Islet of Langerhans (tissue), 1 donor: ENCODE results near the gene PEPD.

Source experiments
- FAIRE-seq: peaks from one replicate; lab custom pipeline; 2011; peaks lifted over from hg19 to GRCh38; lab: Jason Lieb, UNC

The PEPD gene

DNA sequence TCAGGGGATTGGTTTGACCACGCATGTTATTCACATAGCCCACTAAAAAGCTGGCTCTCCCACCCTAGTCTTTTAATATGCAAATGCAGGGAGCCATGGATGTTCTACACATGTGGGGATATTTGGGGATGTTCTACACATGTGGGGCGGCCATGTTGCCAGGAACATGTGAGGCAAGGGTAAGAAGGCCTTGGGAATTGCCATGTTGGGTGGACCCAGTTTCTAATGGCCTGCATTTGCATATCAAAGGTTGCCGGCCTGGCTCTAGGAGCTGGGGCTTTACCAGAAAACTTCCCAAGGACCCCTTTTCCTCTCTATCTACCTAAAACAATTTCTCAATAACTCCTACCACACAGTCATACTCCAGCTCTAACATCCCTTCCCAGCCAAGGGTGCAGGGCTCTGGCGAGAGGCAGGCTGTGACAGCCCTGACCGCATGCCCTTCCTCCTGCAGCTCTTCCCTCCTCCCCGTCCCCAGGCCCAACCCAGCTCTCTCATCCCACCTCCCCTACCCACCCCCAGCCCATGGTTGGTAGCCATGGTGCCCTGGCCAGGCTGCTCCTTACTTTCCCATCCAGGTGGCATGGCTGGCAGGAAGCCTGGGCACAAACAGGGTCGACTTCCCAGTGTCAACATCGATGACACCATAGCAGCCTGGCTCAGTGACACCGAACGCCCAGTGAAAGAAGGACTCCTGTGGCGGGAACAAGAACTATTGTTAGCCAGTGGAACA, 11.0 kb downstream of the PEPD start:
- no peak for FAIRE-seq

DNA sequence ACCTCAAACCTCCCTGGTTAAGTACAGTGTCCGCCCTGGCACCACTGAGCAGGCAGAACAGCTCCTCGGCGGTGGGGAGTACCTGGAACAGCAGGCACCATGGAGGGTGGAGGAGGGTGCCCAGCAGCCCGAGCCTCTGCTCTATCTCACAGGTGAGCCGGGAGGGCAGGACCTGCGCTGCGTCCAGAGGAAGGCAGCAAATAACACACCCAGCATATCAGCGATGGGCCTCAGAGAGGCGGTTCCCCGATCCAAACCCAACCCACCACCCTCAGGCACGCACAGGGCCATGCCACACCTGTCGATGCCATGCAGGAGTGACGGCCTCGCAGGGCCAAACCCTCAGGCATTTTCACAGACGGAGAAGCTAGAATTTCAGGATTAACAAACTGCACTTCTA, 11.8 kb downstream of the PEPD start:
- no peak for FAIRE-seq

DNA sequence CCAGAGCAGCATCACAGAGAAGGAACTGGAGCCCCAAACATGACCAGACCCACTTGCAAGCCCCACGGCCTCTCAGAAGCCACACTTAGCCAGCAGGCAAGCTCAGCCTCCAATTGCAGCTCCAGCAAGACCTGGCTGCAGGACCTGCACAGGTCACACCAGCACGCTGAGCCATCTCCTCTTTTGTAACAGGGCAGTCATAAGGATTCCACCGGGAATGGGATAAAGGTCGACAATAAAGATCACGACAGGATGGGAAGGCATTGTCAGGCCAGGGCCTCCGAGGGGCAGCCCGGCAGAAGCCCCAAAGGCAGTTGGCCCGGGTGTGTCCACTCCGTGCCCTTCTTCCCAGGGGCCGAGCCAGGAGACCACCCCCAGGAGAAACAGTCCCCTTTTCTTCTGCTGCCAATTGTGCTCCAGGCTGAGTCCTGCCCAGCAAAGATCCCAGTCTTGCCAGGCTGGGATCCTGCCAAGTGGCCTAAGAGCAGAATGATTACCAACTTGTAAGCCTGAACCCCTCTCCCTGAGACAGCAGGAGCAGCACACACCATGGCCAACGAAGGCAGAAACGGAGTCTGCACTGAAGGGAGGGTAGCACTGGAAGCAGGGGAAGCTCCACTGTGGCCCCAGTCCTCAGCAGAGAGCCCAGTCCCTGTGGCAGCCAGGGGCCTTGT, 12.5 kb downstream of the PEPD start:
- no peak for FAIRE-seq

GRCh38 chr19:33508431-33508830, 13.2 kb downstream of the PEPD start:
- no peak for FAIRE-seq

GRCh38 chr19:33508009-33508408, 13.6 kb downstream of the PEPD start:
- FAIRE-seq = no peak

DNA sequence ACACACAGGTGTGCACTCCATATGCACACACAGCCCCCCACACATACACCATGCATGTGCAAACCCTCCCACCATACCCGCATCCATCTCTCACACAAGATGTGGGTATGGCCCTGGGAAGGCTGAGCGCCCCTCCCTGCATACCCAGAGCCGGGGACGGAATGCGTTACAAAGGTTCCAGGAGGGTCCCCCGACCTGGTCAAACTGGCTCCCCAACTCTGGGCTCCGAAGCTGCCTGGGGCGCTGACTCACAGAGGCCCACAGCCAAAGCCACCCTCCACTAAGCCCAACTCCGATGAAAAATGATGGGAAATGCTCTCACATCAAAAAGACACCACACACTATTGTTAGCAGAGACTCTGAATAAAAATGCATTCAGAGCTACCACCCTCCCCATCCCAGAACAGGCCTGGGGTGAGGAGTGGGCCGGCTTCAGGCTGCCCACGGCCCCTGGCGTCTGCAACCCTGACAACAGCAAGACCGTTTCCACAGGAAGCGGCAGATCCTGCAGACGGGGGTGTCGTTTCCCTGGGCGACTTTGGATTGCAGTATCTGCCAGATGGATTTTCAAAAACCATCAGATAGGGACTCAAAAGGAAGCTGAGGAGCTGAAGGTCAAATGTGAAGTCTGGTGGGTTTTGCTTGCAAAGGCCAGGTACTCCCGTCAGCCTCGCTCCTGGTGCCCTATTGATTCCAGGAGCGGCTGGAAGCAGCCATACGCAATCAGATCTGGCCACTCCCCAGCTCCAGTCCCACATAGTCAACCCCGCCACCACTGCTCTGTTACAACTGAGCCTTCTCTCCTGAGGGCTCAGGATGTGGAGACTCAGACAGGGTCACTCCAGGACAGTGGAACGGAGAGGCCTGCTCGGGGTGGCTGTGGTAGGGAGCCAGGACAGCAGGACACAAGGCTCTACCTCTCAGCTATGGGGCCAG, 14.3 kb downstream of the PEPD start:
- no peak for FAIRE-seq

DNA sequence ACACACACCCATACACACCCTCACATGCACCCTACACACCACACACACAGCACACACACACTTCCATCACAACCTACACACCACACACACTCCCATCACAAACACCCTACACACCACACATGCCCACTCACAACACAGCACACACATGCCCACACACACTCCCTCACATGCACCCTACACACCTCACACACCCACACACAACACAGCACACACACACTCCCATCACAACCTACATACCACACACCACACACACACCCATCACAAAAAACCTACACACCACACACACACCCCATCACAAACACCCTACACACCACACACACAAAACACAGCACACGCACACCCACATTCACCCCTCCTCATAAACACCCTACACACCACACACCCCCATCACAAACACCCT, 15.1 kb downstream of the PEPD start:
- no peak for FAIRE-seq

DNA sequence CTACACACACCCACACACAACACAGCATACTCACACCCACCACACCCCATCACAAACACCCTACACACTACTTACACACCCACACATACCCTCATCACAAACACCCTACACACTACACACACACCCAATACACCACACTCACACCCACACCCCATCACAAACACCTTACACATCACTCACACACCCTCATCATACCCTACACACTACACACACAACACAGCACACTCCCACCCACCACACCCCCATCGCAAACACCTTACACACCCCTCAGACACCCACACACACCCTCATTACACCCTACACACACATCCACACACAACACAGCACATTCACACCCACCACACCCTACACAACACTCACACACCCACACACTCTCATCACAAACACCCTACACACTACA, 15.8 kb downstream of the PEPD start:
- FAIRE-seq = no peak

DNA sequence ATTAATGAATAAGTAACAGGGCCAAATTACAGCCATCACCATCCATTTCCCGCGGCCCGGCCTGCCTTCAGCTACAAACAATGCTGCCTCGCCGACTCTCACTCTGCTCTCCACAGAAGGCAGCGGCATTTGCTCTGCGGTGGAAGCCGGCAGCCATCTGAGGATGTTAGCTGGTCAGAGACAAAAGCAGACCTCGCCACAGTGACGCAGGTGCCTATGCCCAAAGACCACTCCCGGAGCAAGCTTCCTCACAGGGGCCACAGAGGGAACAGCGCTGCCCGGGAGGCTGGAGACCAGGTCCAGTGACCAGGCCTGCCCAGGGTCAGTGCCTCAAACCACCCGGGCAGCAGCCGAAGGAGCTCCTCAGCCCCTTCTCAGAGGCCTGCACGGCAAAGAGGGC, 16.4 kb downstream of the PEPD start:
- FAIRE-seq = no peak

- no peak for FAIRE-seq
Measured at GRCh38 chr19:33504058-33504444, 17.5 kb downstream of the PEPD start.

DNA sequence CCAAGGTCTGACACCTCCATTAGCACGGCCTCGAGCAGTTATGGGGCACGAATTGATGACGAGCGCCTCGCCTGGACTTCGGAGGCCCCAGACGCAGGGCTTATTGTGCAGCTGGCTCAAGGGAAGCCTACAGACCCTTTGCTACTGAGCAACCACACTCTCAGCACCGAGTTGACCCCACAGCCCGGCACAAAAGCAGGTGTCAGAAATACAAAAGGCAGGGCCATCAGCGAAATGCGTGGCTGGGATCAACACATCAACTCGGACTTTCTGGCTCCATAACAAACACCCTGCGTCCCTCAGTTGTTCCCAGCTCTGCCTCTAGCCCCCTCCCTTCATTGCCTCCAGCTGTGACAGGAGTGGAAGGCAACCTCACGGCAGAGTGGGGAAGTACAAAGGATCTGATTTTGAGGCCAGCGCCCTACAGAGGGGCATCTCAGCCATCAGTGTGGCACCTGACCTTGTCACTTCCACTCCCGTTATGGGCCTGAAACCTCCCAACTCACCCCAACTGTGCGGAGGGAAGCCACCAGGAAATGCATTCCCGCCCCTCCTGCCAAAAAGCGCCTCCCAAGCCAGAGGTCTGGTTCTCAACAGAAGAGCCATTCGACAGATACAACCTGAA, 18.0 kb downstream of the PEPD start:
- FAIRE-seq = no peak

DNA sequence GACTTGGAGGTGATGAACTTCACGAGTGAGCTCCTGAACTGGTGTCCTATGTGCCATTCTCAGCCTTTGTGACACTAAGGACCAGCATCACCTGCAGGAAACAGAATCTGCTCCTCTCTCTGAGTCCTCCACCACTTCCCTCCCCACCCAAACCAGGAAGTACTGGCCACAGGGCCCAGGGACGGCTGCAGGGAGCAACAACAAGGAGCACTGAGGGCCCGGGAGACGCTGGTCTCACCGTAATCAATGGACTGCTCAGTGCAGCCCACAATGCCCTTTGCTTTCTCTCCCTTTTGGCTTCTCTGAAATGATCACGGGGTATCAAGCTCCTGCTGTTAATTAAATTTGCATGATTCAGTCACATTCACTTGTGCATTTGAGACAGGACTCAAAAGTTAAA, 18.6 kb downstream of the PEPD start:
- no peak for FAIRE-seq

- no peak for FAIRE-seq
Measured at GRCh38 chr19:33502521-33502920, 19.1 kb downstream of the PEPD start.

- no peak for FAIRE-seq
Measured at GRCh38 chr19:33501693-33502356, 19.8 kb downstream of the PEPD start.

- no peak for FAIRE-seq
Measured at GRCh38 chr19:33500991-33501390, 20.6 kb downstream of the PEPD start.

DNA sequence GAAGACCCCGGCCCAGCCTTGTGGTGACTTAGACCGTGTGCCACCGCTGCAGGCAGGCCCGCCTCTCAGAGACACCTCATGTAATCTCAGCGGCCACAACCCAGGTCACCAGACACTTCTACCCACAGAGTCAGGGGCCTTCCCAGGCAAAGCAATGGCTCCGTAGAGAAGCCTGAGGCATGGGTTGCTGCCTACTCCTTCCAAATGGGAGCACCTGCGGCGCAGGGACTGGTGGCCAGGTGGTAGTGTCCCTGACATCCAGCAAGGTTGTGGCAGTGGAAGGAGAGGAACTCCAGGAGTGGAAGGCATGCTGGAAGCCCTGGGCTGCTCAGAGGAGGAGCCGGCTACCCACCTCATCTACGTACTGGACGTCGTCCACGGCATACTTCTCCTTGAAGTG, 21.0 kb downstream of the PEPD start:
- no peak for FAIRE-seq

GRCh38 chr19:33499671-33500506, 21.7 kb downstream of the PEPD start:
- no peak for FAIRE-seq

DNA sequence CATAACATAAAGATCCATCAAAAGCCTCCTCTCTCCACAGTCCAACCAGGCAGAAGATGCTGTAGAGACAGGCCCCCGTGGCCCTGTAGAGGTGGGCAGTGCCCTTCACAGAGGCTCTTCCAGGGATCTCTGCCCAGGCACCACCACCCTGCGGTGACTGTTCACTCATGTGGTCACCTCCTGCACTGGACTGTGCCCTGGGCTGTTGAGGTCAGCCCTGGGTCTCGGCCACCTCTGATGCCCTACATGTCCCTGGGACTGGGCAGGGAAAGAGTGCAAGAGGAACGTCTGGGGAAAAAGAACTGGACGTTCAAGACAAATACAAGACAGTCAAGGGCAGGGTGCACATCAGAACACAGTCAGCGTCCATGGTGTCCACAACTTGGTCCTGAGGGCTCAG, 22.3 kb downstream of the PEPD start:
- FAIRE-seq = no peak

DNA sequence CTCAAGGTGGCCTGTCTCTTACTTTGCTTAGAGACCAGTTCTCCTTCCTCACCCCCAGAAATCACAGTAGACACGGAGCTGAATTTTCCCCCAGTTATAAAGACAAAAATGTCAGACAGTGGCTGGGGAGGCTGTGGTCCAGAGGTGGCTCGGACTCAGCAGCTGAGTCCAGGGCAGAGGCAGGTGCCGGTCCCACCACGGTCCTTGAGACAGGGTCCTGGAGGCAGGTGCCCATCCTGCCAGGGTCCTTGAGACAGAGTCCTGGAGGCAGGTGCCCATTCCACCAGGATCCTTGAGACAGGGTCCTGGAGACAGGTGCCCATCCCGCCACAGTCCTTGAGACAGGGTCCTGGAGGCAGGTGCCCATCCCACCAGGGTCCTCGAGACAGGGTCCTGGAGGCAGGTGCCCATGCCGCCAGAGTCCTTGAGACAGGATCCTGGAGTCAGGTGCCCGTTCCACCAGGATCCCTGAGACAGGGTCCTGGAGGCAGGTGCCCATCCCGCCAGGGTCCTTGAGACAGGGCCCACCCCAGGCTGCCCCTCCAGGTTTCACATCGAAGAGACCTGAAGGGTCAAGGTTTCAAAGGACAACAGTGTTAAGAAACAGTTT, 23.1 kb downstream of the PEPD start:
- no peak for FAIRE-seq

GRCh38 chr19:33497778-33498175, 23.8 kb downstream of the PEPD start:
- FAIRE-seq = no peak
